ENCODE measurements around the gene XPR1. TPM values are rescaled to one million over a fixed set of nuclear protein-coding genes. Genes with fewer than 3 reads are reported as not detected.

XPR1 gene
- total and polyA plus RNA-seq, 2 experiments from 2014 or later: 18.1 to 36.4 TPM

DNA sequence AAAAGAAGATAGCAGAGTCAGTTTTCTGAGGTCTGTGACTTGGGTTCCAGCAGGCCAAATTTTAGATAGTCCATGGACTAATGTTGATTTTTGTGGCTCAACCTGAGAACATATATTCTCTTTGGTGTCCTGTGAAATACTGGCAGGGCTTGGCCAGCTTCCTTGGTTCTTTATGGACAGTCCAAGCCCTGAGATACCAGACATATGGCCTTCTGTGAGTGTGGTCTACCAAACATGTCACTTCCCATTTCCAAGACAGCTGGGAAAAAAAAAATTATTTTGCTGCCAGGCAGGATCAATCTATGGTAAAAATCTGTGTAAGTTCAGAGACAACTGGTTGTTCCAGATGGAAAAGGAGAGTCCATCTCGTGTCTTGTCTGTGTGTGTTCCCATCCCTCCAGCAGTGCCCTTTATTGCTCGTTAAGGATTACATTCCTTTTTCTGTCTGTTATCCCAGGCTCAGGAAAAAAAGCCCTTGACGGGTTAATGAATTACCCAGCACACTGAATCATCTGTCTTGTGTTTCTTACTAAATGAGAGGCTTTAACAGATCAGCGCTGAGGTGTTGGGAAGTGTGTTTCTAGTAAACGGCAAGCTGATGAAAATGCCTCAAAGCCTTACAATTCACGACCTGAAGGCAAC lies 33.4 kb upstream of the XPR1 start:
- H3K4me3 ChIP-seq: no peak overlapping the region
- H3K4me1 ChIP-seq (ENCODE audit: low read depth): no peaks in the 10 kb centered on the region
- H3K27ac ChIP-seq: no peak overlapping the region
- no peak for DNase-seq (ENCODE audit: low read depth in 1 of 2, low spot score in 1 of 2)
- TF ChIP-seq, protein P1, sequence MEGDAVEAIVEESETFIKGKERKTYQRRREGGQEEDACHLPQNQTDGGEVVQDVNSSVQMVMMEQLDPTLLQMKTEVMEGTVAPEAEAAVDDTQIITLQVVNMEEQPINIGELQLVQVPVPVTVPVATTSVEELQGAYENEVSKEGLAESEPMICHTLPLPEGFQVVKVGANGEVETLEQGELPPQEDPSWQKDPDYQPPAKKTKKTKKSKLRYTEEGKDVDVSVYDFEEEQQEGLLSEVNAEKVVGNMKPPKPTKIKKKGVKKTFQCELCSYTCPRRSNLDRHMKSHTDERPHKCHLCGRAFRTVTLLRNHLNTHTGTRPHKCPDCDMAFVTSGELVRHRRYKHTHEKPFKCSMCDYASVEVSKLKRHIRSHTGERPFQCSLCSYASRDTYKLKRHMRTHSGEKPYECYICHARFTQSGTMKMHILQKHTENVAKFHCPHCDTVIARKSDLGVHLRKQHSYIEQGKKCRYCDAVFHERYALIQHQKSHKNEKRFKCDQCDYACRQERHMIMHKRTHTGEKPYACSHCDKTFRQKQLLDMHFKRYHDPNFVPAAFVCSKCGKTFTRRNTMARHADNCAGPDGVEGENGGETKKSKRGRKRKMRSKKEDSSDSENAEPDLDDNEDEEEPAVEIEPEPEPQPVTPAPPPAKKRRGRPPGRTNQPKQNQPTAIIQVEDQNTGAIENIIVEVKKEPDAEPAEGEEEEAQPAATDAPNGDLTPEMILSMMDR (IDR thresholded peaks at IDR 0.05; ENCODE audit: low read depth, low read length): no peak
- H3K27me3 ChIP-seq: no peaks in the 10 kb centered on the region
- H3K9me3 ChIP-seq (ENCODE audit: low read depth): no peaks in the 10 kb centered on the region
- no peaks in the 10 kb centered on the region for H3K36me3 ChIP-seq

DNA sequence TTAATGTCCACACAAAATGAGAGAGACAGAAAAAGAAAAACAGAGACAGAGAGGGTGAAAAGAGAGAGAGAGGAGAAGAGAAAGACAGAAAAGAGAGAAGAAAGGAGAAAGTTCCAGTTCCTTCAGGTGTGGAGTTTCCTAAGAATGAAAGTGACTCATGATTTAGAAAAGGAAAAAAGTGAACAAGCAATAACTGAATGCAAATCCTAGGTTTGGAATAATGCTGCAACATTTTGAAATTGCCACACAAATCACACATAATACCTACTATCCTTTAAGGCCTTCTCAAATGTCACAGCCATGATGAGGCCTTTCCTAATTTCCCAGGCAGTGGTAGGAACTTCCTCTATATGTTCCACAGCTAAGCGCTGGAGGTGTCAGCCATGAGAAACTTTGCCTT lies 31.5 kb upstream of the XPR1 start:
- H3K4me1 ChIP-seq (ENCODE audit: low read depth): no peaks in the 10 kb centered on the region
- no peak overlapping the region for H3K4me3 ChIP-seq
- DNase-seq (ENCODE audit: low read depth in 1 of 2, low spot score in 1 of 2): no peak
- H3K27ac ChIP-seq: no peak overlapping the region
- no peaks in the 10 kb centered on the region for H3K9me3 ChIP-seq (ENCODE audit: low read depth)
- H3K27me3 ChIP-seq: no peaks in the 10 kb centered on the region
- H3K36me3 ChIP-seq: no peaks in the 10 kb centered on the region
- TF ChIP-seq, protein P1 (IDR thresholded peaks at IDR 0.05; ENCODE audit: low read depth, low read length): no peak

DNA sequence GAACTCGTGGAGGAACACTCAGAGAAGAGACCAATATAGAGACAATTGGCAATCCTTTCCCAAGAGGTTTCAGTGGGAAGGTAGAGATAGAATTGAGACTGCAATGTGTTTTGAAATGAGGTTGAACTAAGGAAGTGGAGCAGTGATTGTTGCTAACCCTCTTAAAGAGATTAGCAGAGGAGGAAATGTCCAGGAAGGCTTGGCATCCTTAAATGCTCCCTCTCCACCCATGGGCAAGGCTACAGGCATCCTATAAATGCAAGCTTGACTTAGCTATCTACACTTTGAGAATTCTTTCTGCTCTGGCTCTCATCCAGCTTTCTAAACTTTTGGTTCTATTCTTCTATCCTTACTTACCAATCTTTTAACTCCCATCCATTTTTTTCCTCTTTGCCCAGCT lies 30.3 kb upstream of the XPR1 start:
- TF ChIP-seq, protein P1 (IDR thresholded peaks at IDR 0.05; ENCODE audit: low read depth, low read length): no peak
- no peaks in the 10 kb centered on the region for H3K27me3 ChIP-seq
- H3K4me1 ChIP-seq (ENCODE audit: low read depth): no peaks in the 10 kb centered on the region
- DNase-seq (ENCODE audit: low read depth in 1 of 2, low spot score in 1 of 2): no peak
- H3K36me3 ChIP-seq: no peaks in the 10 kb centered on the region
- no peak overlapping the region for H3K4me3 ChIP-seq
- H3K27ac ChIP-seq: no peak overlapping the region
- H3K9me3 ChIP-seq (ENCODE audit: low read depth): no peaks in the 10 kb centered on the region

DNA sequence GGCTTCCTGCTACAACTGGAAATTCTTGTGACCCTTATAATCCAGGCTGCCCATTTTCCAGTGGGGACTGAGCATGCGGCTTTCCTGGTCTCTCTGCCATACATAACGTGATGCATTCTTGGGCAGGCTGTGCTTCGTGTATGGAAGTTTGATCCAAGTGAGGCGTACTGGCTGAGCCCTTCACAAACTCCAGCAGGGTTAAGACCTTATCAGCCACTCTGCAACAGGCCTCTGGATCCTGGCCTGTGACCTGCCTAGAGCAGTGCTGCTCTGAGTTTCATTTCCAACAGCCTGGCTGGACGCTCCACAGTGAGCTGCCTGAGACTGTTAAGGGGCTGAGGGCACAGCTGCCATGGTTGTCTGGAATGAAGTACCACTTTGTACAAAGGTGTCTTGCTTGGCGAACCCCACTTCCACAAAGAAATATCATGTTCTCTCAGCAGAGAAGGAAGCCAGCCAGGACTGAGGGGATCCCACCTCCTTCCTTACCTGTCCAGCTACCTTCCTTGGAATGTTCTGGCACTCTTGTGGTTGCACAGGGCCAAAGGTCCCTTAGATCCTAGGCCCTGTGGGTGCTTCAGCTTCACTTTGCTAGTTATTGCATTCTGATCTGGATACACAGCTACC lies 28.5 kb upstream of the XPR1 start:
- TF ChIP-seq, protein P1 (IDR thresholded peaks at IDR 0.05; ENCODE audit: low read depth, low read length): no peak
- H3K27ac ChIP-seq: peak overlapping the region; percentile 31
- no peaks in the 10 kb centered on the region for H3K9me3 ChIP-seq (ENCODE audit: low read depth)
- no peak overlapping the region for H3K4me3 ChIP-seq
- H3K27me3 ChIP-seq: no peaks in the 10 kb centered on the region
- no peaks in the 10 kb centered on the region for H3K4me1 ChIP-seq (ENCODE audit: low read depth)
- no peaks in the 10 kb centered on the region for H3K36me3 ChIP-seq
- peak in 1 of 2 donors; percentile 65 for DNase-seq (ENCODE audit: low read depth in 1 of 2, low spot score in 1 of 2)

DNA sequence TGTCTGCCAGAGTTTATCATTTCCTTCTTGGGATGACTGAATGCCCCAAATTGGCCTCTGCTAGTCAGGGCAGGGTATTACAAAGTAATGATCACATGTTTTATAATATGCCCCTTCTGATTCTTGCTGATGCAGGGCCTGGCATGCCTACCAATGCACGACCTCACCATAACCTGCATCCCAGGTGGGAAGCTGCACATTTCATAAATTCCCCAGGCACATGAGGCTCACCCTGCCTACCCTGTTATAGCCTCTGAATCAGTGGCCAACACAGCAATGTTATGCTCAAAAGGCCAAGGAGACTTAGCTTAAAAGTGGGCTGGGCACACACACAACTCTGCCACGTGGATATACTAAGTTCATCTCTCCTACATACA lies 28.0 kb upstream of the XPR1 start:
- DNase-seq (ENCODE audit: low read depth in 1 of 2, low spot score in 1 of 2): no peak
- Histone ChIP-seq H3K4me3 (no peak overlapping the region), H3K4me1 (ENCODE audit: low read depth) (no peaks in the 10 kb centered on the region), H3K9me3 (ENCODE audit: low read depth) (no peaks in the 10 kb centered on the region), H3K27me3 (no peaks in the 10 kb centered on the region), H3K36me3 (no peaks in the 10 kb centered on the region), H3K27ac (no peak overlapping the region)
- TF ChIP-seq, protein P1 (IDR thresholded peaks at IDR 0.05; ENCODE audit: low read depth, low read length): no peak

Measured in cardiac muscle cell (in vitro differentiated cells and primary cell).